Mucosa of descending colon (tissue), 3 donors: ENCODE results near the gene WHRN. TPM values are rescaled to one million over a fixed set of nuclear protein-coding genes. Genes with fewer than 3 reads are reported as not detected.

Experiments
- ATAC-seq: fragments of 200-7000 bp; cut with Tn5 transposase; one replicate; pipeline ENCODE4 v1.9.1; 2020; ENCODE audit warnings: mild to moderate bottlenecking, moderate library complexity
- DNase-seq, 3 donors: peaks; one replicate each; pipeline ENCODE4 v3.0.0-alpha.2; 2020
- H3K36me3 ChIP-seq: fragments of 200-600 bp; one replicate; pipeline ENCODE4 v1.8.0; 2021; ENCODE audit warnings: low read depth, mild to moderate bottlenecking
- H3K4me1 ChIP-seq: fragments of 200-600 bp; one replicate; pipeline ENCODE4 v1.8.0; 2021; ENCODE audit warnings: low read depth, mild to moderate bottlenecking
- H3K4me3 ChIP-seq: fragments of 200-600 bp; one replicate; pipeline ENCODE4 v1.8.0; 2021; ENCODE audit warnings: mild to moderate bottlenecking
- H3K9me3 ChIP-seq: fragments of 200-600 bp; one replicate; pipeline ENCODE4 v1.8.0; 2021; ENCODE audit warnings: mild to moderate bottlenecking
- intact Hi-C, 2 donors: fragments of 100-400 bp; cut with DNase I in 1 of 2; cut with micrococcal nuclease in 1 of 2; formaldehyde crosslinking; loops; one replicate each; pipeline versions ENCODE4 v1.11.0 to v1.11.1; 2022; cut with DNase I, micrococcal nuclease
- total RNA-seq, 3 donors: library from RNA; stranded (reverse); fragmentation: NEBNext Ultra II Directional in 2 of 3; extraction: Animal tissue kit (Norgen Biotek cat#: 25700) in 2 of 3; gene quantifications; one replicate each; pipeline versions ENCODE4 v1.2.1 to v1.2.4, GENCODE V29; 2021 to 2023
- TF ChIP-seq, protein P1 (sequence below): fragments of 200-600 bp; IDR thresholded peaks from one replicate; pipeline ENCODE4 v1.8.0; 2022; ENCODE audit warnings: antibody characterized with exemption, mild to moderate bottlenecking
- donor health status: DM: no; HTN: no; CAD: no; lungs with moderate emphysema.
- donor health status: DM: no; HTN: no; CAD: no.
- donor health status: DM: no; HTN: yes; CAD: no.

Gene WHRN
- total RNA-seq, 3 donors from 2014 or later, result 2.8 to 19.1 (median 4.7) TPM

GRCh38 chr9:114529285-114529684 is 24.0 kb upstream of the WHRN start:
- Histone ChIP-seq H3K9me3 (no peaks in the 10 kb centered on the region), H3K4me3 (no peak overlapping the region), H3K4me1 (no peaks in the 10 kb centered on the region), H3K36me3 (no peaks in the 10 kb centered on the region)
- TF ChIP-seq, protein P1, sequence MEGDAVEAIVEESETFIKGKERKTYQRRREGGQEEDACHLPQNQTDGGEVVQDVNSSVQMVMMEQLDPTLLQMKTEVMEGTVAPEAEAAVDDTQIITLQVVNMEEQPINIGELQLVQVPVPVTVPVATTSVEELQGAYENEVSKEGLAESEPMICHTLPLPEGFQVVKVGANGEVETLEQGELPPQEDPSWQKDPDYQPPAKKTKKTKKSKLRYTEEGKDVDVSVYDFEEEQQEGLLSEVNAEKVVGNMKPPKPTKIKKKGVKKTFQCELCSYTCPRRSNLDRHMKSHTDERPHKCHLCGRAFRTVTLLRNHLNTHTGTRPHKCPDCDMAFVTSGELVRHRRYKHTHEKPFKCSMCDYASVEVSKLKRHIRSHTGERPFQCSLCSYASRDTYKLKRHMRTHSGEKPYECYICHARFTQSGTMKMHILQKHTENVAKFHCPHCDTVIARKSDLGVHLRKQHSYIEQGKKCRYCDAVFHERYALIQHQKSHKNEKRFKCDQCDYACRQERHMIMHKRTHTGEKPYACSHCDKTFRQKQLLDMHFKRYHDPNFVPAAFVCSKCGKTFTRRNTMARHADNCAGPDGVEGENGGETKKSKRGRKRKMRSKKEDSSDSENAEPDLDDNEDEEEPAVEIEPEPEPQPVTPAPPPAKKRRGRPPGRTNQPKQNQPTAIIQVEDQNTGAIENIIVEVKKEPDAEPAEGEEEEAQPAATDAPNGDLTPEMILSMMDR, result no peak
- intact Hi-C loops, result no loop called here
- no peak for ATAC-seq
- DNase-seq, result no peak

DNA sequence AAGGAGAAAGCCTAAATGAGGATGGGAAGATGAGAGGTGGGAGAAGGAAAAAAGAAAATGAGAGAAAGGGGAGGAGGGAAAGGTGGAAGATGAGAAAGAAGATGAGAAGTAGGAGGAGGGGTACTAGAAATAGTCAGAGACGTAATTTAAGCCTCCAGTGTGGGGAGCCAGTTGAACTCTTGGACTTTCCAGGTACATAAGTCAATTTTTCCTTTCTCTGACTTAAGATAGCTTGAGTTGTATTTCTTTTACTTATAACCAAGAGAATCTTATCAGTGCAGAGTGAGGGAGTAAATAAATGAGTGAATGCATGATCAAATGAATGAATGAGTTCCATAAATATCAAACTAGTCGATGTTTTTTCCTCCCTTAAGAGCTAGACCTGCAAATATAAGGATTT is 21.5 kb upstream of the WHRN start:
- no peak overlapping the region for H3K4me3 ChIP-seq
- DNase-seq (no peak), ATAC-seq (no peak)
- intact Hi-C loops, result no loop called here
- TF ChIP-seq, protein P1, result no peak
- H3K9me3 ChIP-seq, result no peaks in the 10 kb centered on the region
- no peaks in the 10 kb centered on the region for H3K36me3 ChIP-seq
- no peaks in the 10 kb centered on the region for H3K4me1 ChIP-seq

GRCh38 chr9:114525513-114525912 is 20.2 kb upstream of the WHRN start:
- intact Hi-C loops, result no loop called here

DNA sequence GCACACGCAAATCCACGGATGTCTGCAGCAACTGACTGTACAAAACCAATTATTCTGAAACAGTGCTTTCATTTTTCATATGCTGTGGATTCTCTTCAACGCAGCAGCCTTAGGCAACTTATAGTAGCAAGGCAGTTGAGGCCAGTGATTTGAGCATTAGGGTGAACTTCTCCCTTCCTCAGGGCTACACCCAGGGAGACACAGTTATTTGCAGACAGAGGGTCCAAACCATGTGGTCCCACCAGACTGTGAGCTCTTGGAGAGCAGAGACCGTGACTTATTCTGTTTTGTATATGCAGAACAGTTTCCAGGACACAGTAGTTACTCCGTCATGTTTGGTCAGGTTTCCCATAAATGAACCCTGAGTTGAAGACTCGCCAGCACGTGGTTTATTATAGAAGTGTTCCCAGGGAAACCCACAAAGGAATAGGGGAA is 19.0 kb upstream of the WHRN start:
- Histone ChIP-seq H3K9me3 (no peaks in the 10 kb centered on the region), H3K4me1 (no peaks in the 10 kb centered on the region), H3K4me3 (no peak overlapping the region), H3K36me3 (no peaks in the 10 kb centered on the region)
- ATAC-seq (no peak), DNase-seq (no peak)
- TF ChIP-seq, protein P1, result no peak
- intact Hi-C loops, result no loop called here

More at GRCh38 chr9:114525513-114525912, 20.2 kb upstream of the WHRN start:
- H3K4me3 ChIP-seq, result no peak overlapping the region
- no peaks in the 10 kb centered on the region for H3K9me3 ChIP-seq
- no peak for DNase-seq
- ATAC-seq, result no peak
- H3K4me1 ChIP-seq, result no peaks in the 10 kb centered on the region
- TF ChIP-seq, protein P1, result no peak
- no peaks in the 10 kb centered on the region for H3K36me3 ChIP-seq

DNA sequence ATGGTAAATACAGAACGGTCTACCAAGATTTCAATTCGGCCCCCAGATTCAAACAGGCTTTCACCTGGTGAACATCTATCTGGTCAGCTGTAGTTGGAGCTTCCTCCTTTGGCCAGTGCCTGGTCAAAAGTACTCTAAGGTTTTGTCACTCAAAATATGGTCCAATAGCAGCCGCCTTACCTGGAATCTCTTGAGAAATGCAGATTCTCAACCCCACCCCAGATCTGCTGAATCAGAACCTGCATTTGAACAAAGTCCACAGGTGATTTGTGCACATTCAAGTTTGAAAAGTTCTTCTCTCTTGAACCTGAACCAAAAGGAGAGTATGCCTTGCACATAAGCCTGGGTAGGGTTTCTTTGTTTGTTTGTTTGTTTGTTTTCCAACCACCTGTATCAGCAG is 17.6 kb upstream of the WHRN start:
- DNase-seq, result no peak
- no peaks in the 10 kb centered on the region for H3K9me3 ChIP-seq
- H3K4me3 ChIP-seq, result no peak overlapping the region
- TF ChIP-seq, protein P1, result no peak
- intact Hi-C loops, result no loop called here
- ATAC-seq, result peak; percentile 50
- no peaks in the 10 kb centered on the region for H3K4me1 ChIP-seq
- H3K36me3 ChIP-seq, result no peaks in the 10 kb centered on the region

- no peaks in the 10 kb centered on the region for H3K4me1 ChIP-seq
- intact Hi-C loops, result no loop called here
- TF ChIP-seq, protein P1, result no peak
- H3K9me3 ChIP-seq, result no peaks in the 10 kb centered on the region
- ATAC-seq, result no peak
- H3K36me3 ChIP-seq, result no peaks in the 10 kb centered on the region
- DNase-seq, result no peak
- no peak overlapping the region for H3K4me3 ChIP-seq
Measured at GRCh38 chr9:114522286-114522685, 17.0 kb upstream of the WHRN start.
